Spleen (tissue), 7 donors: ENCODE results near the gene PARVA.

Source experiments
- POLR2AphosphoS5 ChIP-seq, 3 donors: sonication (generic); formaldehyde crosslinking; IDR thresholded peaks; one replicate each; pipeline ENCODE4 v1.5.1; 2017; ENCODE audit warnings: antibody characterized with exemption in 3 of 3
- TF ChIP-seq, protein P1 (sequence below), 11 experiments: fragments of 200-600 bp in 7 of 11; fragments of 450-650 bp in 4 of 11; sonication (generic) in 4 of 11; IDR thresholded peaks in 8 of 11; conservative IDR thresholded peaks in 3 of 11; 1 replicate in 7 of 11; 2 replicates in 4 of 11; pipeline versions ENCODE4 v1.4.0 to v1.8.0; 2016 to 2021; ENCODE audit warnings: antibody characterized with exemption in 11 of 11, inconsistent platforms in 4 of 11, mild to moderate bottlenecking in 1 of 11
- donor health status: DM: no; HTN: no; CAD: no; lungs with moderate emphysema.
- donor health status: DM: no; HTN: no; CAD: no.
- donor health status: DM: no; HTN: no; CAD: no.

DNA sequence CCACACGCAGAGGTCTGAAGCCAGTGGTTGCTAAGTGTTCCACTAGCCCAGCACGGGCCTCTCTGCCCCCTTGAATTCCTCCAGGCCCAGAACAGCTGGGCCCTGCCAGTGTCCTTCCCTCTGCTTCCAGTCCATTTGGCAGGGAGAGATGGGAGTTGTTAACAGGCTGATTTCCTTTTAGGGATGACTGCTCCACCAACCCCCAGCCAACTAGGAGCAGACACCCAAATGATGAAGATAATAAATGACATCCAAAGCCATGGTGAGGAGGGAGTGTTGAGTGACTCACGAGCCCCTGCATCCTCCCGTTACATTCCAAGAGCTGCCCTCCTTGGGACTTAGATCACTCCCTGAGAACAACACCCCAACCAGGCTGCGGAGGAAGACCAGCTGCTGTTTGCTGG lies 20.6 kb downstream of the PARVA start:
- TF ChIP-seq, protein P1, sequence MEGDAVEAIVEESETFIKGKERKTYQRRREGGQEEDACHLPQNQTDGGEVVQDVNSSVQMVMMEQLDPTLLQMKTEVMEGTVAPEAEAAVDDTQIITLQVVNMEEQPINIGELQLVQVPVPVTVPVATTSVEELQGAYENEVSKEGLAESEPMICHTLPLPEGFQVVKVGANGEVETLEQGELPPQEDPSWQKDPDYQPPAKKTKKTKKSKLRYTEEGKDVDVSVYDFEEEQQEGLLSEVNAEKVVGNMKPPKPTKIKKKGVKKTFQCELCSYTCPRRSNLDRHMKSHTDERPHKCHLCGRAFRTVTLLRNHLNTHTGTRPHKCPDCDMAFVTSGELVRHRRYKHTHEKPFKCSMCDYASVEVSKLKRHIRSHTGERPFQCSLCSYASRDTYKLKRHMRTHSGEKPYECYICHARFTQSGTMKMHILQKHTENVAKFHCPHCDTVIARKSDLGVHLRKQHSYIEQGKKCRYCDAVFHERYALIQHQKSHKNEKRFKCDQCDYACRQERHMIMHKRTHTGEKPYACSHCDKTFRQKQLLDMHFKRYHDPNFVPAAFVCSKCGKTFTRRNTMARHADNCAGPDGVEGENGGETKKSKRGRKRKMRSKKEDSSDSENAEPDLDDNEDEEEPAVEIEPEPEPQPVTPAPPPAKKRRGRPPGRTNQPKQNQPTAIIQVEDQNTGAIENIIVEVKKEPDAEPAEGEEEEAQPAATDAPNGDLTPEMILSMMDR (IDR thresholded peaks at IDR 0.05 in 8 of 11, conservative IDR thresholded peaks at IDR 0.05 in 3 of 11): no peak
- TF ChIP-seq POLR2AphosphoS5 (IDR thresholded peaks at IDR 0.05): peak in 2 of 3 donors; percentile 52 to 62
